Muscle of leg (tissue), 11 donors: ENCODE measurements around the gene USP53. TPM values are rescaled to one million over a fixed set of nuclear protein-coding genes. Genes with fewer than 3 reads are reported as not detected.
A peak's percentile ranks its signal among the peaks of the same experiment; 100 is the strongest.

Experiments used
- DNase-seq: peaks from one replicate; pipeline ENCODE4 v3.0.0; 2013
- H3K27ac ChIP-seq: one replicate; pipeline ENCODE4 v1.5.1; 2013; ENCODE audit warnings: mild to moderate bottlenecking, low read length, control low read depth
- H3K27me3 ChIP-seq: one replicate; pipeline ENCODE4 v1.6.1; 2013; ENCODE audit warnings: low read length; ENCODE audit not compliant: control insufficient read depth, insufficient read depth
- H3K36me3 ChIP-seq: one replicate; pipeline ENCODE4 v1.6.1; 2013; ENCODE audit warnings: low read length; ENCODE audit not compliant: control insufficient read depth, insufficient read depth
- H3K4me1 ChIP-seq: one replicate; pipeline ENCODE4 v1.6.1; 2013; ENCODE audit warnings: low read length; ENCODE audit not compliant: control insufficient read depth, insufficient read depth
- H3K4me3 ChIP-seq: one replicate; pipeline ENCODE4 v1.5.1; 2013; ENCODE audit warnings: low read length, control low read depth
- H3K9me3 ChIP-seq: replicated peaks from 2 replicates; pipeline ENCODE4 v1.6.1; 2013; ENCODE audit warnings: low read depth, low read length; ENCODE audit not compliant: control insufficient read depth
- WGBS: methylation state at CpG from one replicate; pipeline ENCODE4 v1.1.5; 2013; ENCODE audit warnings: missing lambda C conversion rate; ENCODE audit not compliant: insufficient coverage; 5-methylcytosine and 5-hydroxymethylcytosine counted together
- polyA plus RNA-seq, 8 donors: library from polyadenylated mRNA; unstranded; fragments of 120-200 nt; gene quantifications; one replicate each; pipeline versions ENCODE4 v1.2.1 to v1.2.3, GENCODE V29; 2013; ENCODE audit warnings: inconsistent platforms in 1 of 8, low replicate concordance in 1 of 8; ENCODE audit not compliant: insufficient read length in 8 of 8, insufficient read depth in 1 of 8
- total RNA-seq: library from RNA; stranded (reverse); fragments of 120-200 nt; gene quantifications from one replicate; pipeline ENCODE4 v1.2.4, GENCODE V29; 2013

The USP53 gene
- total and polyA plus RNA-seq, 9 donors: 5.3 to 13.4 (median 7.4) TPM

GRCh38 chr4:119197772-119198212 is 14.7 kb upstream of the USP53 start:
- no peaks in the 10 kb centered on the region for H3K4me1 ChIP-seq
- no peak overlapping the region for H3K27ac ChIP-seq
- no peak for DNase-seq
- H3K27me3 ChIP-seq: no peaks in the 10 kb centered on the region
- H3K36me3 ChIP-seq: no peaks in the 10 kb centered on the region
- H3K4me3 ChIP-seq: no peak overlapping the region
- 89% methylated on average over 9 of the region's 11 CpGs for WGBS
- H3K9me3 ChIP-seq: no peaks in the 10 kb centered on the region

- H3K9me3 ChIP-seq: no peaks in the 10 kb centered on the region
- H3K27ac ChIP-seq: no peak overlapping the region
- no CpG with 5 or more reads among the region's 4 CpGs for WGBS
- no peaks in the 10 kb centered on the region for H3K4me1 ChIP-seq
- H3K27me3 ChIP-seq: no peaks in the 10 kb centered on the region
- H3K36me3 ChIP-seq: no peaks in the 10 kb centered on the region
- peak; percentile 48 for DNase-seq
- no peak overlapping the region for H3K4me3 ChIP-seq
Observed at GRCh38 chr4:119204916-119205315, 7.6 kb upstream of the USP53 start.

DNA sequence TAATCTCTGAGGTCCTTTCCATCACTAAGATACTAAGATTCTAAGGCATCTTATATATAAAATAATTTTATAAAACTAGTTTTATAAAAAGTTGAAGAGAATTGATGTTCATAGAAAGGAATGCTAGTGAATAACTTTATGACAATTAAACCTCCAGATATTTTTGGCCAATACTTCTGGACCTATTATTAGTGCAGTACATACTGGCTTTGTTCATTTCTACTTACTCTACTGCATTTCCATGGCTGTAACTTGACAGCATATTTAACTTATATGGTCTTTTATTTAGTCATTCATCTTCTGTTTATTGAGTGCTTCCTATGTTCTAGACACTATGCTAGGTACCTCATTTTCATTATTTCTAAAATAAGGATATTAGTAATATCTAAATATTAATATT is 6.8 kb upstream of the USP53 start:
- Histone ChIP-seq H3K27ac (no peak overlapping the region), H3K27me3 (no peaks in the 10 kb centered on the region), H3K4me1 (no peaks in the 10 kb centered on the region), H3K36me3 (no peaks in the 10 kb centered on the region), H3K4me3 (no peak overlapping the region), H3K9me3 (no peaks in the 10 kb centered on the region)
- DNase-seq: no peak

DNA sequence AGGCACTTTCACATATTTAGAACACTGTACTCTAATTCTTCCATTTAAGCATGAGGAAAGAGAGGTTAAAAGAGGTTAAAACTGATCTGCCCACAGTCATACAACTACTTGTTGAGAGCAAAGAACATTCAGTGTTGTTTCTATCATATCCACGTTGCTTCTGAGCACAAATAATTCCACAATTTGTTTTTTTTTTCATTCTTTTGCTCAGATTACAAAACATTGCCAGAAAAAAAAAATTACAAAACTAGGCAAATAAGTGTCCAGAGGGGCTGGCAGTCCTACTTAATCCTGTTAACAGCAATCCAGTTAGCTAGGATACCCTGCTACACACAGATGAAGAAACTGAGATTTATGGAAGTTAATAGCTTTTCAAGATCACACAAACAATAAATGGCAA is 6.3 kb upstream of the USP53 start:
- H3K4me3 ChIP-seq: no peak overlapping the region
- no peaks in the 10 kb centered on the region for H3K4me1 ChIP-seq
- H3K36me3 ChIP-seq: no peaks in the 10 kb centered on the region
- no peaks in the 10 kb centered on the region for H3K9me3 ChIP-seq
- 17% methylated on average over 1 of the region's 1 CpG for WGBS
- DNase-seq: no peak
- no peaks in the 10 kb centered on the region for H3K27me3 ChIP-seq
- H3K27ac ChIP-seq: no peak overlapping the region

- no peak overlapping the region for H3K27ac ChIP-seq
- no CpG with 5 or more reads among the region's 1 CpG for WGBS
- H3K9me3 ChIP-seq: no peaks in the 10 kb centered on the region
- H3K27me3 ChIP-seq: no peaks in the 10 kb centered on the region
- no peak overlapping the region for H3K4me3 ChIP-seq
- no peaks in the 10 kb centered on the region for H3K36me3 ChIP-seq
- no peak for DNase-seq
- H3K4me1 ChIP-seq: no peaks in the 10 kb centered on the region
Observed at GRCh38 chr4:119207051-119207450, 5.5 kb upstream of the USP53 start.

DNA sequence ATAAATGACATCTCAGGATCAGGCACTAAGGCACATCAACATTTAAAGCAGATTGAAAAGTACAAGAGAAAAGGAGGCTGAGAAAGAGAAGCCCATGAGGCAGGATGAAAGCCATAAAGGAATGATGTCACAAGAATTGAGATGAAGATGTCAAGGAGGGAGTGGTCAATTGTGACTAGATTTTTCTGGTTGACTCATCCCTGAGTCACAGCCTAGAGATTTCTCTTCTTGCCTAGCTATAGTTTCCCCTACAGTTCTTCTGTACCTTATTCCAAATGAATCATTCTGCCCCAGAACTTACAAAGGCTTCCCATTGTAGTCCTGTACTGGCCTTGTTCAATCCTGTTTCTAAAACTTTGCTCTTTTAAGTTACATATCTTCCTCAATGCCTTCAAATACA is 3.4 kb upstream of the USP53 start:
- Histone ChIP-seq H3K4me3 (no peak overlapping the region), H3K4me1 (peaks cover 4% of the 10 kb centered on the region), H3K36me3 (no peaks in the 10 kb centered on the region), H3K27me3 (no peaks in the 10 kb centered on the region), H3K9me3 (no peaks in the 10 kb centered on the region), H3K27ac (no peak overlapping the region)
- no peak for DNase-seq

- Histone ChIP-seq H3K9me3 (no peaks in the 10 kb centered on the region), H3K27me3 (no peaks in the 10 kb centered on the region), H3K36me3 (no peaks in the 10 kb centered on the region), H3K27ac (no peak overlapping the region), H3K4me3 (no peak overlapping the region), H3K4me1 (peaks cover 4% of the 10 kb centered on the region)
- WGBS: 100% methylated on average over 1 of the region's 1 CpG
- no peak for DNase-seq
Observed at GRCh38 chr4:119209586-119209985, 2.9 kb upstream of the USP53 start.

DNA sequence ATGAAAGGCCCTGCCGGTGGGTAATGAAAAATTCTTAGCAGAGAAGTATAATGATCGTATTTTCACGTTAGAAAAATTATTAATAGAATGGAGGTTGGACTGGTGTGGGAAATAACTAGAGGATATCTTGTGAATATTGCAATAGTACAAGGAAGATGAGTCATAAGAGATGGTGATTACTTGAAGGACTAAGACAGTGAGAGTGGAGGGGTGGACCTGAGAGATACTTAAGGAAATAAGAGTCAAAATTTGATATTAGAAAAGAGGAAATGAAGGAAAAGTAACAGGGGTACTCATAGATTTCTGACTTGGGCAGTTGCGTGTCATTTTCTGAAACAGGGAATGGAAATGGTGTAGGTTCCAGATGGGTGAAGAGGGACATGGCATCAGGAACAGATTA is 1.7 kb upstream of the USP53 start:
- 89% methylated on average over 4 of the region's 4 CpGs for WGBS
- Histone ChIP-seq H3K4me3 (no peak overlapping the region), H3K4me1 (peaks cover 4% of the 10 kb centered on the region), H3K27me3 (no peaks in the 10 kb centered on the region), H3K27ac (no peak overlapping the region), H3K9me3 (no peaks in the 10 kb centered on the region), H3K36me3 (no peaks in the 10 kb centered on the region)
- DNase-seq: no peak

GRCh38 chr4:119211867-119212233 is 663 bp upstream of the USP53 start:
- H3K9me3 ChIP-seq: no peaks in the 10 kb centered on the region
- peaks cover 4% of the 10 kb centered on the region for H3K4me1 ChIP-seq
- peak overlapping the region; percentile 87 for H3K27ac ChIP-seq
- no peak for DNase-seq
- H3K4me3 ChIP-seq: peak overlapping the region; percentile 74
- H3K27me3 ChIP-seq: no peaks in the 10 kb centered on the region
- no peaks in the 10 kb centered on the region for H3K36me3 ChIP-seq
- 0% methylated on average over 9 of the region's 12 CpGs for WGBS

- Histone ChIP-seq H3K4me3 (peak overlapping the region; percentile 74), H3K36me3 (no peaks in the 10 kb centered on the region), H3K27ac (peak overlapping the region; percentile 87), H3K27me3 (no peaks in the 10 kb centered on the region), H3K4me1 (peaks cover 4% of the 10 kb centered on the region), H3K9me3 (no peaks in the 10 kb centered on the region)
- DNase-seq: peak; percentile 82
- 0% methylated on average over 20 of the region's 24 CpGs for WGBS
Observed at GRCh38 chr4:119212964-119213606, 572 bp downstream of the USP53 start.

GRCh38 chr4:119218093-119218492 is 5.6 kb downstream of the USP53 start:
- no peaks in the 10 kb centered on the region for H3K9me3 ChIP-seq
- H3K27me3 ChIP-seq: no peaks in the 10 kb centered on the region
- H3K4me3 ChIP-seq: no peak overlapping the region
- no CpG with 5 or more reads among the region's 1 CpG for WGBS
- no peak for DNase-seq
- no peak overlapping the region for H3K27ac ChIP-seq
- no peaks in the 10 kb centered on the region for H3K36me3 ChIP-seq
- peaks cover 4% of the 10 kb centered on the region for H3K4me1 ChIP-seq
